ENCODE measurements around the gene LCAT. TPM values are rescaled to one million over a fixed set of nuclear protein-coding genes. Genes with fewer than 3 reads are reported as not detected.

Gene LCAT
- total RNA-seq, 5 donors from 2014 or later (not counting 1 experiment from before 2014, with no cell fraction given): 9.8 to 20.7 (median 18.7) TPM

DNA sequence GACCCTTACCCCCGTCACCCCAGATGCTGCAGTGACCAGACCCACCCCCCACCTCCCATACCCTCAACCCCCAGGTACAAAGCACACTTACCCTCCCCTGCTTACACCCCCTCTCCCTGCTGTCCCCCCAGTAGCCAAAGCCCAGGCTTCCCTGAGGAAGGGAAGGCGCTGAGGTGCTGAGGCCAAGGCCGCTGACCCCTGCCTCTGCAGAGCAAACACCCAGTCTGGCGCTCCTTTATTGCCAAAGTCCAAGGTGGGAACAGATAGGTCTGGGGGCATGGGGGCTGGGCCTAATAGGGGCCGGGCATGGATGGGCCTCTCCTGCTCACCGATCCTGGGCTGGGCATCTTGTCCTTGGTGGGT lies 683 bp downstream of the LCAT start:
- Histone ChIP-seq H3K36me3 (ENCODE audit: control insufficient read depth in 2 of 2, extremely low read depth in 1 of 2, insufficient read depth in 1 of 2, low read length in 1 of 2) (peaks cover 6 to 28% of the 10 kb centered on the region in 2 donors), H3K27me3 (replicated peaks in 1 of 2; ENCODE audit: control insufficient read depth in 2 of 2, extremely low read depth in 1 of 2, insufficient read depth in 2 of 2, low read length in 1 of 2) (no peaks in the 10 kb centered on the region), H3K4me1 (ENCODE audit: control insufficient read depth in 1 of 2, extremely low read depth in 1 of 2, insufficient read depth in 2 of 2, low read length in 2 of 2) (peaks cover 0 to 40% of the 10 kb centered on the region in 2 experiments), H3K27ac (ENCODE audit: low read length) (no peak overlapping the region), H3K4me3 (ENCODE audit: control insufficient read depth in 1 of 2, extremely low read depth in 1 of 2, low read length in 1 of 2) (no peak overlapping the region), H3K9me3 (no peaks in the 10 kb centered on the region)
- Mint-ChIP-seq H3K4me3 (no peak overlapping the region), H3K27me3 (no peaks in the 10 kb centered on the region), H3K36me3 (peaks cover 9% of the 10 kb centered on the region), H3K27ac (no peak overlapping the region), H3K4me1 (peaks cover 22 to 29% (median 29%) of the 10 kb centered on the region in 3 donors), H3K9me3 (no peaks in the 10 kb centered on the region)
- WGBS (ENCODE audit: insufficient coverage): 100% methylated on average over 4 of the region's 6 CpGs
- CTCF ChIA-PET: interaction anchor here in 1 of 2 donors (0.6 kb wide), 2 partner anchors 41 to 72 kb away, joined by 3 to 4 read pairs; no protein-coding TSS in a partner anchor
- no peak for ATAC-seq (replicated peaks in 1 of 4)
- POLR2A ChIA-PET: interaction anchor here in 1 of 2 donors (0.5 kb wide), 1 partner anchor 11 kb away, joined by 4 read pairs; no protein-coding TSS in a partner anchor
- no peak for DNase-seq

DNA sequence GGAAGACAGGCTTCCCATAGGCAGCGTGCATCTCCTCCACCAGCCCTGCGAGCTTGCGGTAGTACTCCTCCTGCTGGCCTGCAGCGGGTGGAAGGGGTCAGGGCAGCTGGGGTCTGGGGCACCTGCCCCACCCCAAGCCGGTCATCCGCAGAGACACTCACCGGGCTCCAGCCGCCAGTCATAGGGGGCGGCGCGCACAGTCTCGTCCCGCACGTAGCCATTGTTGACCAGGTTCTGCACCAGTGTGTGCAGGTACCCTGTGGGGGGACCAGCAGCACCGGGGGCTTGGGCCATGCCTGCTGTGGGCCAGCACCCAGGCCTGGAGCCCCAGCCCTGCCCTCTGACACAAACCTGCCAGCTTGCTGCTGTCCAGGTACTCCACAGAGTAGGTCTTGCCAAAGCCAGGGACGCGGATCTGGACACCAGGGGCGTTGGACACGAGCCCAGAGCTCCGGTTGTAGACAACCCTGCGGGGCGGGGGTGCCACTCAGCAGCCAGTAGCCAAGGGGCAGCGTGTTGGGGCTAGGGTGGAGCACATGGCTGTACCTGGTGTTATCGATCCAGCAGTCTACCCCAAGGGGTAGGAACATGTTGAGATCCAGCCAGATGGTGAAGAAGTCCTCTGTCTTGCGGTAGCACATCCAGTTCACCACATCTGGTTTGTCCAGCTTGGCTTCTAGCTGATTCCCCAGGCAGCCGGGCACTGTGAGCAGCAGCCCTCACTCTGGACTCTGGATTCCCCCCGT lies 1.2 kb downstream of the LCAT start:
- CTCF ChIA-PET: no interaction called here
- H3K36me3 Mint-ChIP-seq: peaks cover 8% of the 10 kb centered on the region
- peaks cover 22 to 29% (median 26%) of the 10 kb centered on the region in 3 donors for H3K4me1 Mint-ChIP-seq
- DNase-seq (no peak), ATAC-seq (replicated peaks in 1 of 4) (no peak)
- Histone ChIP-seq H3K9me3 (no peaks in the 10 kb centered on the region), H3K4me3 (ENCODE audit: control insufficient read depth in 1 of 2, extremely low read depth in 1 of 2, low read length in 1 of 2) (no peak overlapping the region), H3K27ac (ENCODE audit: low read length) (no peak overlapping the region), H3K27me3 (replicated peaks in 1 of 2; ENCODE audit: control insufficient read depth in 2 of 2, extremely low read depth in 1 of 2, insufficient read depth in 2 of 2, low read length in 1 of 2) (no peaks in the 10 kb centered on the region), H3K36me3 (ENCODE audit: control insufficient read depth in 2 of 2, extremely low read depth in 1 of 2, insufficient read depth in 1 of 2, low read length in 1 of 2) (peaks cover 6 to 26% of the 10 kb centered on the region in 2 donors), H3K4me1 (ENCODE audit: control insufficient read depth in 1 of 2, extremely low read depth in 1 of 2, insufficient read depth in 2 of 2, low read length in 2 of 2) (peaks cover 0 to 45% of the 10 kb centered on the region in 2 experiments)
- no peaks in the 10 kb centered on the region for H3K27me3 Mint-ChIP-seq
- peak overlapping the region in 1 of 2 donors; percentile 34 for H3K27ac Mint-ChIP-seq
- no peaks in the 10 kb centered on the region for H3K9me3 Mint-ChIP-seq
- H3K4me3 Mint-ChIP-seq: no peak overlapping the region
- WGBS (ENCODE audit: insufficient coverage): 95% methylated on average over 26 of the region's 27 CpGs
- POLR2A ChIA-PET: interaction anchor here in 1 of 2 donors (0.6 kb wide), 1 partner anchor 832 kb away, joined by 3 read pairs; no protein-coding TSS in a partner anchor

DNA sequence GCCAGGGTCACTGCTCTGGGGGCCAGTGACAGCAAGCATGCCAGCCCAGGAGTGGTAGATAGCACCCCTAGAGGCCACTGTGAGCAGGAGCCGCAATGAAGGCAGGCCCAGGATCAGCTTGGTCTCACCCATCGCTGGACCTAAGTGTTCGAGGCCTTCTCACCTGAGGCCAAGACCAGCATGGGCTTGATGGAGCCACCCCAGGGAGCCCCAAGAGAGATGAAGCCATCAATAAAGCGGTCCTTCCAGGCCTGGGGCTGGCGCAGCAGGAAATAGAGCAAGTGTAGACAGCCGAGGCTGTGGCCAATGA lies 1.8 kb downstream of the LCAT start:
- ChIA-PET CTCF (no interaction called here), POLR2A (interaction anchor here in 1 of 2 donors (0.6 kb wide), 1 partner anchor 831 kb away, joined by 3 read pairs; no protein-coding TSS in a partner anchor)
- peak overlapping the region; percentile 15 to 28 for H3K27ac Mint-ChIP-seq
- peaks cover 25 to 33% (median 31%) of the 10 kb centered on the region in 3 donors for H3K4me1 Mint-ChIP-seq
- H3K36me3 Mint-ChIP-seq: peaks cover 8% of the 10 kb centered on the region
- H3K27me3 ChIP-seq (replicated peaks in 1 of 2; ENCODE audit: control insufficient read depth in 2 of 2, extremely low read depth in 1 of 2, insufficient read depth in 2 of 2, low read length in 1 of 2): no peaks in the 10 kb centered on the region
- peak; percentile 35 to 51 (median 42) for ATAC-seq (replicated peaks in 1 of 4)
- no peak overlapping the region for H3K4me3 ChIP-seq (ENCODE audit: control insufficient read depth in 1 of 2, extremely low read depth in 1 of 2, low read length in 1 of 2)
- no peak overlapping the region for H3K27ac ChIP-seq (ENCODE audit: low read length)
- peaks cover 4 to 49% of the 10 kb centered on the region in 2 experiments for H3K4me1 ChIP-seq (ENCODE audit: control insufficient read depth in 1 of 2, extremely low read depth in 1 of 2, insufficient read depth in 2 of 2, low read length in 2 of 2)
- H3K27me3 Mint-ChIP-seq: no peaks in the 10 kb centered on the region
- H3K9me3 ChIP-seq: no peaks in the 10 kb centered on the region
- peaks cover 6 to 20% of the 10 kb centered on the region in 2 donors for H3K36me3 ChIP-seq (ENCODE audit: control insufficient read depth in 2 of 2, extremely low read depth in 1 of 2, insufficient read depth in 1 of 2, low read length in 1 of 2)
- peak in 10 of 35 experiments; percentile 15 to 47 (median 20) for DNase-seq
- no peak overlapping the region for H3K4me3 Mint-ChIP-seq
- H3K9me3 Mint-ChIP-seq: no peaks in the 10 kb centered on the region
- 87% methylated on average over 4 of the region's 6 CpGs for WGBS (ENCODE audit: insufficient coverage)

DNA sequence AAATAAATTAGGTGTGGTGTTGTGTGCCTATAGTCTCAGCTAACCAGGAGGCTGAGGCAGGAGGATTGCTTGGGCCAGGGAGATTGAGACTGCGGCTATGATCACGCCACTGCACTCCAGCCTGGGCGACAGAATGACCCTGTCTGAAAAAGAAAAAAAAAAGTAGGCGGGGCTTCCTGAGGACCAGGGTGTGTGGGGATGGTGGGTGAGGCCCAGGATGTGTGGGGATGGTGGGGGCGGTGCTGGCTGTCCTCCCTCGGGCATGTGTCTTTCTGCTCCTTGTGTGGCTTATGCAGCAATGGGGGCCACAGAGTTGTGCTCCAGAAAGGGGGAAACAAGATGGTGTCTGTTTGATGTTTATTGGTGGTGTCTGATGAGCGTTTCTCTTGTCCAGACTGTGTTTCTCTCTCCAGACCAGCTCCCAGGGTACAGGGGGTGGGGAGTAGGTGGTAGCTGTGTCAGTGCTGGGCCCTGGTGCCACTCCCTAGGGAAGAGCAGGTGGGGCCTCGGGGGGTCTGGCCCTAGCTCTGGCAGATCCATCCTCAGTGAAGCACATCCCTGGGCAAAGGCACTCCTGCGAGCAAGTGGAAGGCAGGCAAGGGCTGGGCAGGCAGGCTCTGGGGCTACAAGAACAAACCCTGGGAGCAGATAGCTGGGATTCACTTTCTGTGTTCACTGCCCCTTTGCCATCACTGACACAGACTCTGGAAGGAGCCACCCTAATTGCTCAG lies 2.3 kb downstream of the LCAT start:
- H3K4me3 Mint-ChIP-seq: peak overlapping the region in 1 of 3 donors; percentile 15
- peak overlapping the region; percentile 72 to 80 for H3K27ac Mint-ChIP-seq
- ChIA-PET CTCF (interaction anchor here in 1 of 2 donors (0.5 kb wide), 1 partner anchor 83 kb away, joined by 4 read pairs; no protein-coding TSS in a partner anchor), POLR2A (interaction anchor here in 1 of 2 donors (0.6 kb wide), 2 partner anchors 75 to 831 kb away, joined by 3 to 4 read pairs; no protein-coding TSS in a partner anchor)
- H3K4me1 ChIP-seq (ENCODE audit: control insufficient read depth in 1 of 2, extremely low read depth in 1 of 2, insufficient read depth in 2 of 2, low read length in 2 of 2): peaks cover 6 to 53% of the 10 kb centered on the region in 2 experiments
- no peaks in the 10 kb centered on the region for H3K27me3 Mint-ChIP-seq
- ATAC-seq (replicated peaks in 1 of 4) (no peak), DNase-seq (no peak)
- H3K36me3 Mint-ChIP-seq: peaks cover 8% of the 10 kb centered on the region
- peaks cover 30 to 38% (median 37%) of the 10 kb centered on the region in 3 donors for H3K4me1 Mint-ChIP-seq
- no peaks in the 10 kb centered on the region for H3K9me3 Mint-ChIP-seq
- no peaks in the 10 kb centered on the region for H3K9me3 ChIP-seq
- H3K27ac ChIP-seq (ENCODE audit: low read length): peak overlapping the region; percentile 18
- H3K4me3 ChIP-seq (ENCODE audit: control insufficient read depth in 1 of 2, extremely low read depth in 1 of 2, low read length in 1 of 2): no peak overlapping the region
- peaks cover 6 to 16% of the 10 kb centered on the region in 2 donors for H3K36me3 ChIP-seq (ENCODE audit: control insufficient read depth in 2 of 2, extremely low read depth in 1 of 2, insufficient read depth in 1 of 2, low read length in 1 of 2)
- WGBS (ENCODE audit: insufficient coverage): 91% methylated on average over 9 of the region's 9 CpGs
- H3K27me3 ChIP-seq (replicated peaks in 1 of 2; ENCODE audit: control insufficient read depth in 2 of 2, extremely low read depth in 1 of 2, insufficient read depth in 2 of 2, low read length in 1 of 2): no peaks in the 10 kb centered on the region

GRCh38 chr16:67940446-67941089 lies 3.4 kb downstream of the LCAT start:
- H3K36me3 ChIP-seq (ENCODE audit: control insufficient read depth in 2 of 2, extremely low read depth in 1 of 2, insufficient read depth in 1 of 2, low read length in 1 of 2): peaks cover 0 to 6% of the 10 kb centered on the region in 2 donors
- ATAC-seq (replicated peaks in 1 of 4): no peak

More at GRCh38 chr16:67940446-67941089, 3.4 kb downstream of the LCAT start:
- peak overlapping the region; percentile 45 for H3K27ac ChIP-seq (ENCODE audit: low read length)
- no peaks in the 10 kb centered on the region for H3K27me3 Mint-ChIP-seq
- no peaks in the 10 kb centered on the region for H3K9me3 Mint-ChIP-seq
- peak overlapping the region; percentile 86 to 91 for H3K27ac Mint-ChIP-seq
- no peak overlapping the region for H3K4me3 ChIP-seq (ENCODE audit: control insufficient read depth in 1 of 2, extremely low read depth in 1 of 2, low read length in 1 of 2)
- WGBS (ENCODE audit: insufficient coverage): 95% methylated on average over 4 of the region's 5 CpGs
- peaks cover 31 to 41% (median 41%) of the 10 kb centered on the region in 3 donors for H3K4me1 Mint-ChIP-seq
- H3K36me3 Mint-ChIP-seq: peaks cover 6% of the 10 kb centered on the region
- H3K9me3 ChIP-seq: no peaks in the 10 kb centered on the region
- H3K4me3 Mint-ChIP-seq: peak overlapping the region in 2 of 3 donors; percentile 29 to 72
- CTCF ChIA-PET: interaction anchor here (0.5 to 0.6 kb wide), 6 partner anchors 17 to 1398 kb away, joined by 3 to 9 read pairs (median 4); no protein-coding TSS in a partner anchor
- no peak for DNase-seq
- H3K27me3 ChIP-seq (replicated peaks in 1 of 2; ENCODE audit: control insufficient read depth in 2 of 2, extremely low read depth in 1 of 2, insufficient read depth in 2 of 2, low read length in 1 of 2): no peaks in the 10 kb centered on the region
- POLR2A ChIA-PET: interaction anchor here (0.6 kb wide), 2 partner anchors 66 to 899 kb away, joined by 4 to 6 read pairs; no protein-coding TSS in a partner anchor
- peaks cover 6 to 54% of the 10 kb centered on the region in 2 experiments for H3K4me1 ChIP-seq (ENCODE audit: control insufficient read depth in 1 of 2, extremely low read depth in 1 of 2, insufficient read depth in 2 of 2, low read length in 2 of 2)
